Central memory CD8-positive, alpha-beta T cell (primary cell): ENCODE results near the gene BAG5.

Experiments used
- ATAC-seq: fragments of 150-1000 bp; cut with Tn5 transposase; replicated peaks from 2 replicates; pipeline ENCODE4 v1.10.0; 2022; ENCODE audit warnings: mild to moderate bottlenecking, moderate FRiP score, moderate number of reproducible peaks; ENCODE audit not compliant: poor library complexity, severe bottlenecking; ENCODE audit errors: extremely low read depth
- DNase-seq, 2 donors: peaks; one replicate each; pipeline ENCODE4 v3.0.0; 2021; ENCODE audit warnings: low spot score in 2 of 2
- H3K27ac Mint-ChIP-seq: one replicate; pipeline ENCODE4 v1.8.0; 2022; ENCODE audit warnings: low read depth, mild to moderate bottlenecking, moderate library complexity, mixed read lengths
- H3K27me3 Mint-ChIP-seq: one replicate; pipeline ENCODE4 v1.8.0; 2022; ENCODE audit warnings: mixed read lengths
- H3K36me3 Mint-ChIP-seq: one replicate; pipeline ENCODE4 v1.8.0; 2022; ENCODE audit warnings: mild to moderate bottlenecking, moderate library complexity, mixed read lengths; ENCODE audit not compliant: insufficient read depth
- H3K4me1 Mint-ChIP-seq: one replicate; pipeline ENCODE4 v1.8.0; 2022; ENCODE audit warnings: mixed read lengths
- H3K4me3 Mint-ChIP-seq: one replicate; pipeline ENCODE4 v1.8.0; 2022; ENCODE audit warnings: mild to moderate bottlenecking, moderate library complexity, mixed read lengths
- H3K9me3 Mint-ChIP-seq: one replicate; pipeline ENCODE4 v1.8.0; 2022; ENCODE audit warnings: mixed read lengths

Gene BAG5

GRCh38 chr14:103508521-103509329 lies 53.7 kb downstream of the BAG5 start:
- ATAC-seq: no peak
- Mint-ChIP-seq H3K27ac (peak overlapping the region; percentile 46), H3K36me3 (peaks cover 37% of the 10 kb centered on the region)

GRCh38 chr14:103507751-103508150 lies 54.7 kb downstream of the BAG5 start:
- ATAC-seq: no peak
- no peaks in the 10 kb centered on the region for H3K9me3 Mint-ChIP-seq
- no peak for DNase-seq
- peaks cover 4% of the 10 kb centered on the region for H3K4me1 Mint-ChIP-seq
- H3K27ac Mint-ChIP-seq: no peak overlapping the region
- peaks cover 45% of the 10 kb centered on the region for H3K36me3 Mint-ChIP-seq
- H3K4me3 Mint-ChIP-seq: no peak overlapping the region
- H3K27me3 Mint-ChIP-seq: no peaks in the 10 kb centered on the region

More at GRCh38 chr14:103508521-103509329, 53.7 kb downstream of the BAG5 start:
- Mint-ChIP-seq H3K27me3 (no peaks in the 10 kb centered on the region), H3K4me3 (no peak overlapping the region), H3K4me1 (peaks cover 4% of the 10 kb centered on the region), H3K9me3 (no peaks in the 10 kb centered on the region)
- DNase-seq: no peak
